Endodermal cell (in vitro differentiated cells): Measurements from ENCODE around the gene CABP4. TPM values are rescaled to one million over a fixed set of nuclear protein-coding genes. Genes with fewer than 3 reads are reported as not detected.

Experiments used
- DNase-seq: peaks from one replicate; pipeline ENCODE4 v3.0.0-alpha.2; 2017
- H3K27ac ChIP-seq: 2 replicates; pipeline ENCODE4 v1.5.1; 2013; ENCODE audit warnings: mild to moderate bottlenecking, low read depth, low read length, moderate library complexity
- H3K27me3 ChIP-seq: 2 replicates; pipeline ENCODE4 v1.6.1; 2013; ENCODE audit warnings: mild to moderate bottlenecking, low read length, moderate library complexity; ENCODE audit not compliant: insufficient read depth, control insufficient read depth, poor library complexity, severe bottlenecking
- H3K36me3 ChIP-seq: 2 replicates; pipeline ENCODE4 v1.7.0; 2013; ENCODE audit warnings: mild to moderate bottlenecking, low read length, moderate library complexity; ENCODE audit not compliant: control insufficient read depth, insufficient read depth
- H3K4me1 ChIP-seq: one replicate; pipeline ENCODE4 v1.7.0; 2013; ENCODE audit warnings: low read length; ENCODE audit not compliant: control insufficient read depth, insufficient read depth
- H3K4me3 ChIP-seq: 2 replicates; pipeline ENCODE4 v1.5.1; 2013; ENCODE audit warnings: mild to moderate bottlenecking, low read length, moderate library complexity
- H3K9ac ChIP-seq: 2 replicates; pipeline ENCODE4 v1.6.1; 2013; ENCODE audit warnings: mild to moderate bottlenecking, low read length, moderate library complexity; ENCODE audit not compliant: poor library complexity, severe bottlenecking; ENCODE audit errors: extremely low read depth
- H3K9me3 ChIP-seq: 2 replicates; pipeline ENCODE4 v1.6.1; 2013; ENCODE audit warnings: mild to moderate bottlenecking, low read length, moderate library complexity; ENCODE audit not compliant: control insufficient read depth
- H3K27ac Mint-ChIP-seq: 2 replicates; pipeline ENCODE4 v1.8.0; 2020; ENCODE audit warnings: mixed read lengths
- H3K27me3 Mint-ChIP-seq: 2 replicates; pipeline ENCODE4 v1.8.0; 2021; ENCODE audit warnings: mild to moderate bottlenecking, mixed read lengths; ENCODE audit not compliant: insufficient read depth
- H3K36me3 Mint-ChIP-seq: 2 replicates; pipeline ENCODE4 v1.8.0; 2020; ENCODE audit warnings: low read depth, mixed read lengths
- H3K4me1 Mint-ChIP-seq: 2 replicates; pipeline ENCODE4 v1.8.0; 2020; ENCODE audit warnings: mixed read lengths
- H3K4me3 Mint-ChIP-seq: 2 replicates; pipeline ENCODE4 v1.8.0; 2020; ENCODE audit warnings: mild to moderate bottlenecking, moderate library complexity, mixed read lengths
- H3K9me3 Mint-ChIP-seq: 2 replicates; pipeline ENCODE4 v1.8.0; 2020; ENCODE audit warnings: mild to moderate bottlenecking, mixed read lengths
- WGBS, 2 experiments: methylation state at CpG; one replicate each; pipeline versions ENCODE4 v1.1.5 to v1.1.7; 2013; ENCODE audit warnings: missing lambda C conversion rate in 2 of 2, mixed read lengths in 1 of 2; ENCODE audit not compliant: insufficient coverage in 1 of 2, insufficient read length in 1 of 2; 5-methylcytosine and 5-hydroxymethylcytosine counted together
- total RNA-seq, 2 donors: library from RNA; stranded (reverse); fragmentation: NEBNext Ultra II Directional in 1 of 2; extraction: Animal tissue kit (Norgen Biotek cat#: 25700) in 1 of 2; gene quantifications; 2 replicates in 1 of 2; 3 replicates in 1 of 2; pipeline ENCODE4 v1.2.1, GENCODE V29; 2021
- TF ChIP-seq, protein P1 (sequence below): fragments of 200-600 bp; sonication (generic); conservative IDR thresholded peaks from 2 replicates; pipeline ENCODE4 v1.5.0; 2021; ENCODE audit warnings: antibody characterized with exemption, mild to moderate bottlenecking

CABP4 gene
- total RNA-seq, 2 donors from 2014 or later: not detected

DNA sequence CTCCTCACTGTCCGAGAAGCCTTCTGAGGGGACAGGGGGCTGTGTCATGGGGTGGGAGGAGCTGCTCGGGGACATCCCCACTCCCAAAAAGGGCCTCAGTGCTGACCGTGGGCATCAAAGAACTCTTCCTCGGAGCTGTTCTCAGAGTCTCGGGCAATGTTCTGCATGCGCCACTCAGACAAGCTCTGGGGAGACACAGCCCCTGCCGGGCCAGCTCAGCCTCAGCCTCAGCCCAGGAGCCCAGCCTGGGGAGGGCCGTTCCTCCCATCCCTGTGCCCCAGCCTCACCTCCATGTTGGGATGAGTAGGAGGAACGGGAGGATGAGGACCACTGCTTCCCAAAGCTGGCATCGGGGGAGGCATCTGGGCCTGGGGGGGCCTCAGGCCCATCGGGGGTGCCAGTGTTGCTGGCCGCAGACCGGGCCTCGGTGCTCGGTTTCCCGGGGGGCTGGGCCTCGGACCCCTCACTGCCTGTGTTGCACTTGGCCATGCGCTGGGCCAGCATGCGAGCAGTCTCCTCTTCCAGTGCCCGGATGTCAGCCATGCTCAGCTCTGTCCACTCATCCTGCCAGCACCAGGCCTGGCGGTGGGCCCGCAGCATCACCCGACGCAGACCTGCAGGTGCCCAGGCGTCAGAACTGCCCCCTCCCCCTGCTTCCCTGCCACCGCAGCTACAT lies 44.8 kb downstream of the CABP4 start:
- H3K4me3 Mint-ChIP-seq: no peak overlapping the region
- TF ChIP-seq, protein P1, sequence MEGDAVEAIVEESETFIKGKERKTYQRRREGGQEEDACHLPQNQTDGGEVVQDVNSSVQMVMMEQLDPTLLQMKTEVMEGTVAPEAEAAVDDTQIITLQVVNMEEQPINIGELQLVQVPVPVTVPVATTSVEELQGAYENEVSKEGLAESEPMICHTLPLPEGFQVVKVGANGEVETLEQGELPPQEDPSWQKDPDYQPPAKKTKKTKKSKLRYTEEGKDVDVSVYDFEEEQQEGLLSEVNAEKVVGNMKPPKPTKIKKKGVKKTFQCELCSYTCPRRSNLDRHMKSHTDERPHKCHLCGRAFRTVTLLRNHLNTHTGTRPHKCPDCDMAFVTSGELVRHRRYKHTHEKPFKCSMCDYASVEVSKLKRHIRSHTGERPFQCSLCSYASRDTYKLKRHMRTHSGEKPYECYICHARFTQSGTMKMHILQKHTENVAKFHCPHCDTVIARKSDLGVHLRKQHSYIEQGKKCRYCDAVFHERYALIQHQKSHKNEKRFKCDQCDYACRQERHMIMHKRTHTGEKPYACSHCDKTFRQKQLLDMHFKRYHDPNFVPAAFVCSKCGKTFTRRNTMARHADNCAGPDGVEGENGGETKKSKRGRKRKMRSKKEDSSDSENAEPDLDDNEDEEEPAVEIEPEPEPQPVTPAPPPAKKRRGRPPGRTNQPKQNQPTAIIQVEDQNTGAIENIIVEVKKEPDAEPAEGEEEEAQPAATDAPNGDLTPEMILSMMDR: no peak
- Histone ChIP-seq H3K27me3 (no peaks in the 10 kb centered on the region), H3K27ac (no peak overlapping the region), H3K4me3 (no peak overlapping the region), H3K9ac (no peak overlapping the region), H3K36me3 (peaks cover 27% of the 10 kb centered on the region), H3K4me1 (no peaks in the 10 kb centered on the region), H3K9me3 (no peaks in the 10 kb centered on the region)
- no peaks in the 10 kb centered on the region for H3K9me3 Mint-ChIP-seq
- peaks cover 28% of the 10 kb centered on the region for H3K36me3 Mint-ChIP-seq
- DNase-seq: no peak
- peaks cover 4% of the 10 kb centered on the region for H3K27me3 Mint-ChIP-seq
- H3K27ac Mint-ChIP-seq: no peak overlapping the region
- H3K4me1 Mint-ChIP-seq: peaks cover 3% of the 10 kb centered on the region
- WGBS, 2 experiments: 95 to 100% methylated on average over 14 to 26 of the region's 26 CpGs

DNA sequence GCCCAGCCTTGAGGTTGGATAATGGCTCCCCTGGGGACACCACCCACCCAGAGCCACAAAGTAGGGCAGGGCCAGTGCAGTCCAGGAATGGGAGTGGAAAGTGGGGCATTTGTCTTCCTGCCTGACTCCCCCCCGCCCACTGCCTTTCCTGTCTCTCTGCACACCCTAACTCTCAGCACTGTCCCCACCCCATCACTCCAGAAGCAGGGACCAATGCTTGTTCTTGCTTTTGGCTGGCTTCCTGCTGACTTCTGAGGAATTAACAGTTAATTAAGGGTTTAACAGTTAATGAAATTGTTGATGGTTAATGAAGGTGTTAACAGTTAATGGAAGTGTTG lies 45.3 kb downstream of the CABP4 start:
- Histone ChIP-seq H3K9ac (no peak overlapping the region), H3K4me3 (no peak overlapping the region), H3K27me3 (no peaks in the 10 kb centered on the region), H3K4me1 (peaks cover 2% of the 10 kb centered on the region), H3K36me3 (peaks cover 27% of the 10 kb centered on the region), H3K9me3 (no peaks in the 10 kb centered on the region), H3K27ac (no peak overlapping the region)
- 83% methylated on average over 1 of the region's 1 CpG; no CpG with 5 or more reads in 1 of the 2 experiments for WGBS, 2 experiments
- Mint-ChIP-seq H3K4me3 (no peak overlapping the region), H3K9me3 (no peaks in the 10 kb centered on the region), H3K4me1 (peaks cover 4% of the 10 kb centered on the region), H3K27ac (no peak overlapping the region), H3K27me3 (peaks cover 4% of the 10 kb centered on the region), H3K36me3 (peaks cover 28% of the 10 kb centered on the region)
- TF ChIP-seq, protein P1: no peak
- no peak for DNase-seq

DNA sequence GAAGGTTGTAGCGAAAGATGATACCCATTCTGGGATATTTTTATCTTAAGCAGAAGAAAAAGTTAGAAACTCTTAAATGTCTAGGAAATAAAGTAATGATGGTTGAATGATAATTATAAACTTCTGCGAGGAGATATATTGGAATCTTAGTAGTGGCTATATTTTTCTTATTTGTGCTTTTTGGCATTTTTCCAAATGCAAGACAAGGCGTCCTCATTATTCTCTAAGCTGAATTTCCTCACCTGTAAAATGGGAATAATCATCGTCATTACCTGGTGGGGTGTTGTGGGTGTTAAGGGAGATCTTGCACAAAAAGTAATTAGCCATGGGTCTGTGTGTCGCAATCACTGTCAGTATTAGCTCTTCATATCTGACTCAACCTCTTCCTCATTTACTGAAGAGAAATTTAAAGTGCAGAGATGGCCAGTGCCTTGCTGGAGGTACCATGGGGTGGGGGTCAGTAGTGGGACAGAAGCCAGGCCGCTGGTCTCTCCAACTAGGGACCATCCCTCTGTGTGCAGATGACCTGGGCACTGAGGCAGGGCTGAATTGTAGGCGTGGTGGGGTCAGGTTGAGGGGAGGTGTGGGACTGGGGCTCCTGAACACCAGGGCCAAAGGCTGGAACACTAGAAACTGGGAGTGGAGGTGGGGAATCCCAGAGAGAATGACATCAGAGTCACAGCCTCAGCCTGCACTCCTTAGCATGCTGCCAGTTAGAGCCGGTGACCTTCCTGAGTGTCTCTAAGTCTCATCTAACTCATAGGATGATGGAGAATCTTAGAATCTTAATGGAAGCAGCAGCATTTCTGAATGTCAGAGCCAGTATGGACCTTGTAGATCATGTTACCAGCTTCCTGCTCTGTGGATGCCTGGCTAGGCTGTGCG lies 45.9 kb downstream of the CABP4 start:
- Histone ChIP-seq H3K4me1 (peaks cover 8% of the 10 kb centered on the region), H3K4me3 (no peak overlapping the region), H3K36me3 (peaks cover 27% of the 10 kb centered on the region), H3K27me3 (no peaks in the 10 kb centered on the region), H3K9me3 (no peaks in the 10 kb centered on the region), H3K27ac (no peak overlapping the region), H3K9ac (no peak overlapping the region)
- TF ChIP-seq, protein P1: no peak
- no peak for DNase-seq
- no peaks in the 10 kb centered on the region for H3K9me3 Mint-ChIP-seq
- H3K27ac Mint-ChIP-seq: no peak overlapping the region
- peaks cover 5% of the 10 kb centered on the region for H3K4me1 Mint-ChIP-seq
- H3K27me3 Mint-ChIP-seq: peaks cover 4% of the 10 kb centered on the region
- peaks cover 23% of the 10 kb centered on the region for H3K36me3 Mint-ChIP-seq
- 93 to 98% methylated on average over 6 to 9 of the region's 9 CpGs for WGBS, 2 experiments
- H3K4me3 Mint-ChIP-seq: no peak overlapping the region
